KBM-7 (cell line): ENCODE data around the gene USP30.

Source experiments
- DNase-seq: peaks from one replicate; pipeline ENCODE4 v3.0.0-alpha.2; 2015
- in situ Hi-C: fragments of 300-500 bp; cut with MboI; formaldehyde crosslinking; loops from 2 replicates; pipeline ENCODE4 v1.14.3; 2020; ENCODE audit warnings: low sequenced_read_pairs, low pct_unique_long_range_greater_than_20kb, mixed read lengths

Gene USP30

GRCh38 chr12:109116611-109116949, 64.2 kb downstream of the USP30 start:
- in situ Hi-C loops, result no loop called here

GRCh38 chr12:109120095-109120494, 67.7 kb downstream of the USP30 start:
- in situ Hi-C loops, result no loop called here
- DNase-seq, result no peak

More at GRCh38 chr12:109116611-109116949, 64.2 kb downstream of the USP30 start:
- DNase-seq, result no peak

- in situ Hi-C loops, result no loop called here
- no peak for DNase-seq
Observed at GRCh38 chr12:109120557-109120956, 68.2 kb downstream of the USP30 start.

GRCh38 chr12:109121346-109121880, 69.0 kb downstream of the USP30 start:
- DNase-seq, result no peak
- in situ Hi-C loops, result no loop called here

- in situ Hi-C loops, result no loop called here
- DNase-seq, result no peak
Observed at GRCh38 chr12:109124878-109125648, 72.7 kb downstream of the USP30 start.

GRCh38 chr12:109125791-109126190, 73.4 kb downstream of the USP30 start:
- in situ Hi-C loops, result no loop called here
- no peak for DNase-seq

GRCh38 chr12:109126784-109127183, 74.4 kb downstream of the USP30 start:
- in situ Hi-C loops, result no loop called here
- DNase-seq, result no peak

GRCh38 chr12:109127533-109128242, 75.3 kb downstream of the USP30 start:
- in situ Hi-C loops, result no loop called here
- no peak for DNase-seq

GRCh38 chr12:109130297-109131153, 78.1 kb downstream of the USP30 start:
- in situ Hi-C loops, result no loop called here
- no peak for DNase-seq

GRCh38 chr12:109131154-109132050, 79.0 kb downstream of the USP30 start:
- DNase-seq, result no peak
- in situ Hi-C loops, result no loop called here

GRCh38 chr12:109134186-109134917, 82.0 kb downstream of the USP30 start:
- in situ Hi-C loops, result no loop called here
- DNase-seq, result no peak

GRCh38 chr12:109137055-109137454, 84.7 kb downstream of the USP30 start:
- DNase-seq, result no peak
- in situ Hi-C loops, result no loop called here
